Measurements from ENCODE around the gene NECTIN1. TPM values are rescaled to one million over a fixed set of nuclear protein-coding genes. Genes with fewer than 3 reads are reported as not detected.
A peak's percentile ranks its signal among the peaks of the same experiment; 100 is the strongest.

Gene NECTIN1
- total and polyA plus RNA-seq, 2 of the 13 experiments (the other 11 are each of a cell fraction or from before 2014, with no cell fraction given), result 3.9 to 7.3 TPM

DNA sequence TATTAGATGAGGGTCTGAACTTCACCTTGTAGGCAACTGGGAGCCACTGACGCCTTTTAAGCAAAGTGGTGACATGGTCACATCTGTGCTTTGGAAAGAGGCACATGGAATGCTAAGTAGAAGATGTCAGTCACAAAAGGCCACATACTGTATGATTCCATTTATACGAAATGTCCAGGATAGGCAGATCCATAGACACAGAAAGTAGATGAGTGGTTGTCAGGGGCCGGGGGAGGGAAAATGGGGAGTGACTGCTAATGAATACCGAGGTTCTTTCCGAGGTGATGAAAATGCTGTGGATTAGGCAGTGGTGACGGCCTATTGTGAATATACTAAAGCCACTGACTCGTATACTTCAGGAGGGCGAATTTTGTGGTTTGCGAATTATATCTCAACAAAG lies 20.6 kb downstream of the NECTIN1 start:
- TF ChIP-seq RBM22 (optimal IDR thresholded peaks at IDR 0.05; ENCODE audit: low read length) (no peak), ZBTB7A (CRISPR knock-in tag; IDR thresholded peaks at IDR 0.05) (no peak), MED13 (CRISPR knock-in tag; IDR thresholded peaks at IDR 0.05) (no peak)
- POLR2A ChIA-PET, result no interaction called here
- H4K20me1 ChIP-seq (ENCODE audit: insufficient read depth, low read length), result no peaks in the 10 kb centered on the region
- ATAC-seq (no peak), FAIRE-seq (no peak), DNase-seq (ENCODE audit: low spot score) (no peak)
- H3K36me3 ChIP-seq (replicated peaks in 1 of 2; ENCODE audit: control insufficient read depth in 1 of 2, insufficient read depth in 2 of 2, low read length in 2 of 2), result no peaks in the 10 kb centered on the region
- no peaks in the 10 kb centered on the region for H3K9me3 ChIP-seq (ENCODE audit: low read length)
- intact Hi-C loops (cut with micrococcal nuclease; ENCODE audit: unreplicated experiment) (no loop called here), in situ Hi-C loops (cut with HindIII; ENCODE audit: extremely low pct_ligation_motif_present, low pct_unique_long_range_greater_than_20kb) (no loop called here)
- peaks cover 33% of the 10 kb centered on the region for H3K4me1 ChIP-seq (ENCODE audit: insufficient read depth, low read length)
- no peaks in the 10 kb centered on the region for H3K27me3 ChIP-seq (ENCODE audit: control insufficient read depth in 1 of 2, insufficient read depth in 2 of 2, low read length in 2 of 2)
- H2AFZ ChIP-seq (ENCODE audit: low read length), result no peak overlapping the region
- no peaks in the 10 kb centered on the region for H3K79me2 ChIP-seq (ENCODE audit: insufficient read depth, low read length)
- CTCF ChIA-PET (ENCODE audit: low intra/inter-chr PET ratio, low total read pairs), result no interaction called here
- 88% methylated on average over 9 of the region's 9 CpGs for WGBS (ENCODE audit: low lambda C conversion rate)
- no peak overlapping the region for H3K4me2 ChIP-seq (ENCODE audit: low read depth, low read length)
- no TSS peak for BruUV-seq (replicated peaks)
- H3K27ac ChIP-seq (ENCODE audit: extremely low read length, insufficient read depth, low read length), result no peak overlapping the region
- H3K4me3 ChIP-seq (replicated peaks in 1 of 3; ENCODE audit: insufficient read depth in 1 of 3, low read depth in 2 of 3, low read length in 3 of 3), result no peak overlapping the region
- H3K9ac ChIP-seq (ENCODE audit: insufficient read depth, low read depth, low read length), result no peak overlapping the region

DNA sequence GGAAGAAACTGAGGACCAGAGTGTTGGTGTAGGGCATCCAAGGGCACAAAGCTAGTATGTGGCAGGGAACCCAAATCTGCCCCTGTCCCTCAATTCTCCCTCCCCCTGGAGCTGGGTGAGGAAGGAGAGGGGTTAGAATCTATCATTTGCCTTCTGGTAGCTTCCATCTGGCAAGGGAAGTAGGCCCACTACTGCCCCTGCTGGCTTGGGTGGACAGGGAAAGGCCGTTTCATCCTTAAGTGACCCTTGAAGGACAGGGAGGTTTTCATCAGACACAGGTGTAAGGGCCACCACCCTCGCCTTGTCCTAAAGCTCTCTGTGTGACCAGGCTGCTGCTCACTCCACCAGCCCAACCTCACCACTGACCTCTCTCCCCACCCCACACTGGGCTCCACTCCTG lies 22.1 kb downstream of the NECTIN1 start:
- H3K9me3 ChIP-seq (ENCODE audit: low read length), result no peaks in the 10 kb centered on the region
- no peak overlapping the region for H3K4me3 ChIP-seq (replicated peaks in 1 of 3; ENCODE audit: insufficient read depth in 1 of 3, low read depth in 2 of 3, low read length in 3 of 3)
- no TSS peak for BruUV-seq (replicated peaks)
- H4K20me1 ChIP-seq (ENCODE audit: insufficient read depth, low read length), result no peaks in the 10 kb centered on the region
- WGBS (ENCODE audit: low lambda C conversion rate), result no CpG with 5 or more reads among the region's 2 CpGs
- H3K27me3 ChIP-seq (ENCODE audit: control insufficient read depth in 1 of 2, insufficient read depth in 2 of 2, low read length in 2 of 2), result no peaks in the 10 kb centered on the region
- in situ Hi-C loops (cut with HindIII; ENCODE audit: extremely low pct_ligation_motif_present, low pct_unique_long_range_greater_than_20kb), result no loop called here
- no peak for FAIRE-seq
- CTCF ChIA-PET (ENCODE audit: low intra/inter-chr PET ratio, low total read pairs), result no interaction called here
- H3K36me3 ChIP-seq (replicated peaks in 1 of 2; ENCODE audit: control insufficient read depth in 1 of 2, insufficient read depth in 2 of 2, low read length in 2 of 2), result no peaks in the 10 kb centered on the region
- POLR2A ChIA-PET, result no interaction called here
- peaks cover 18% of the 10 kb centered on the region for H3K4me1 ChIP-seq (ENCODE audit: insufficient read depth, low read length)
- no peak overlapping the region for H3K9ac ChIP-seq (ENCODE audit: insufficient read depth, low read depth, low read length)
- no peak overlapping the region for H3K27ac ChIP-seq (ENCODE audit: extremely low read length, insufficient read depth, low read length)
- no peaks in the 10 kb centered on the region for H3K79me2 ChIP-seq (ENCODE audit: insufficient read depth, low read length)
- ATAC-seq, result peak; percentile 36; the same call in 2 of the 3 replicates
- H3K4me2 ChIP-seq (ENCODE audit: low read depth, low read length), result no peak overlapping the region
- intact Hi-C loops (cut with micrococcal nuclease; ENCODE audit: unreplicated experiment), result no loop called here
- no peak for DNase-seq (ENCODE audit: low spot score)
- TF ChIP-seq NFIB (CRISPR knock-in tag; IDR thresholded peaks at IDR 0.05; ENCODE audit: borderline replicate concordance) (no peak), ZZZ3 (CRISPR knock-in tag; IDR thresholded peaks at IDR 0.05; ENCODE audit: borderline replicate concordance) (no peak), SAP130 (CRISPR knock-in tag; IDR thresholded peaks at IDR 0.05; ENCODE audit: low read depth) (no peak), MTF2 (CRISPR knock-in tag; IDR thresholded peaks at IDR 0.05; ENCODE audit: borderline replicate concordance) (no peak)
- TF ChIP-seq, protein P1, sequence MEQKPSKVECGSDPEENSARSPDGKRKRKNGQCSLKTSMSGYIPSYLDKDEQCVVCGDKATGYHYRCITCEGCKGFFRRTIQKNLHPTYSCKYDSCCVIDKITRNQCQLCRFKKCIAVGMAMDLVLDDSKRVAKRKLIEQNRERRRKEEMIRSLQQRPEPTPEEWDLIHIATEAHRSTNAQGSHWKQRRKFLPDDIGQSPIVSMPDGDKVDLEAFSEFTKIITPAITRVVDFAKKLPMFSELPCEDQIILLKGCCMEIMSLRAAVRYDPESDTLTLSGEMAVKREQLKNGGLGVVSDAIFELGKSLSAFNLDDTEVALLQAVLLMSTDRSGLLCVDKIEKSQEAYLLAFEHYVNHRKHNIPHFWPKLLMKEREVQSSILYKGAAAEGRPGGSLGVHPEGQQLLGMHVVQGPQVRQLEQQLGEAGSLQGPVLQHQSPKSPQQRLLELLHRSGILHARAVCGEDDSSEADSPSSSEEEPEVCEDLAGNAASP (CRISPR knock-in tag; IDR thresholded peaks at IDR 0.05; ENCODE audit: borderline replicate concordance), result peak; percentile 20; the same call in 1 of the 2 replicates
- no peak overlapping the region for H2AFZ ChIP-seq (ENCODE audit: low read length)

Data from HepG2 (cell line).